HG03575 (cell line): Measurements from ENCODE around the gene ARID4B.
"Not testable (repeated sequence)": the region's sequence is repeated elsewhere in the genome, so short reads cannot be mapped to it uniquely, and the experiment has no call there.

Experiments used
- ATAC-seq: cut with Tn5 transposase; IDR thresholded peaks from one replicate; pipeline ENCODE4 v1.9.1; 2021; ENCODE audit not compliant: unreplicated experiment, insufficient number of reproducible peaks, low FRiP score; ENCODE audit errors: extremely low read depth

The ARID4B gene

GRCh38 chr1:235302143-235302542, 25.8 kb downstream of the ARID4B start:
- ATAC-seq, result no peak

- no peak for ATAC-seq
Observed at GRCh38 chr1:235299169-235299858, 28.7 kb downstream of the ARID4B start.

GRCh38 chr1:235298758-235299157, 29.2 kb downstream of the ARID4B start:
- ATAC-seq, result no peak

GRCh38 chr1:235297579-235297978, 30.4 kb downstream of the ARID4B start:
- ATAC-seq, result no peak

GRCh38 chr1:235296729-235297128, 31.2 kb downstream of the ARID4B start:
- ATAC-seq, result no peak

- ATAC-seq, result no peak
Observed at GRCh38 chr1:235295902-235296350, 32.1 kb downstream of the ARID4B start.

- ATAC-seq, result no peak
Observed at GRCh38 chr1:235293322-235293942, 34.5 kb downstream of the ARID4B start.

- ATAC-seq, result no peak
Observed at GRCh38 chr1:235292790-235293189, 35.2 kb downstream of the ARID4B start.

GRCh38 chr1:235291599-235292091, 36.3 kb downstream of the ARID4B start:
- ATAC-seq, result no peak

GRCh38 chr1:235290740-235291502, 37.1 kb downstream of the ARID4B start:
- no peak for ATAC-seq

- ATAC-seq, result no peak
Observed at GRCh38 chr1:235289859-235290739, 37.9 kb downstream of the ARID4B start.

GRCh38 chr1:235287208-235287882, 40.6 kb downstream of the ARID4B start:
- no peak for ATAC-seq

- no peak for ATAC-seq
Observed at GRCh38 chr1:235286667-235287066, 41.3 kb downstream of the ARID4B start.

GRCh38 chr1:235284231-235284769, 43.7 kb downstream of the ARID4B start:
- ATAC-seq, result no peak

GRCh38 chr1:235283636-235284035, 44.3 kb downstream of the ARID4B start:
- not testable (repeated sequence) for ATAC-seq

GRCh38 chr1:235280467-235280866, 47.5 kb downstream of the ARID4B start:
- no peak for ATAC-seq

- no peak for ATAC-seq
Observed at GRCh38 chr1:235279694-235280093, 48.3 kb downstream of the ARID4B start.

- no peak for ATAC-seq
Observed at GRCh38 chr1:235278915-235279292, 49.1 kb downstream of the ARID4B start.
